NCI-H128 (cell line): ENCODE measurements around the gene ZFP28.

Experiments used
- DNase-seq: peaks from one replicate; lab custom pipeline; 2025; ENCODE audit not compliant: unreplicated experiment; lab: John Stamatoyannopoulos, UW

The ZFP28 gene

GRCh38 chr19:56595548-56595899 is 56.8 kb downstream of the ZFP28 start:
- DNase-seq, result no peak

GRCh38 chr19:56596676-56597075 is 57.9 kb downstream of the ZFP28 start:
- no peak for DNase-seq

GRCh38 chr19:56597696-56598095 is 58.9 kb downstream of the ZFP28 start:
- DNase-seq, result no peak

GRCh38 chr19:56601375-56601774 is 62.6 kb downstream of the ZFP28 start:
- no peak for DNase-seq

- DNase-seq, result no peak
Observed at GRCh38 chr19:56603829-56604228, 65.1 kb downstream of the ZFP28 start.
